HG02852 (cell line): ENCODE measurements around the gene SLC22A17.
A peak's percentile ranks its signal among the peaks of the same experiment; 100 is the strongest.

Experiments
- ATAC-seq: cut with Tn5 transposase; IDR thresholded peaks from one replicate; pipeline ENCODE4 v1.9.1; 2021; ENCODE audit warnings: mild to moderate bottlenecking, moderate library complexity; ENCODE audit not compliant: unreplicated experiment

Gene SLC22A17

GRCh38 chr14:23316300-23316699 is 36.4 kb downstream of the SLC22A17 start:
- no peak for ATAC-seq

- no peak for ATAC-seq
These were observed 42.1 kb downstream of the SLC22A17 start for GRCh38 chr14:23310546-23310945.

GRCh38 chr14:23308721-23309445 is 43.8 kb downstream of the SLC22A17 start:
- no peak for ATAC-seq

DNA sequence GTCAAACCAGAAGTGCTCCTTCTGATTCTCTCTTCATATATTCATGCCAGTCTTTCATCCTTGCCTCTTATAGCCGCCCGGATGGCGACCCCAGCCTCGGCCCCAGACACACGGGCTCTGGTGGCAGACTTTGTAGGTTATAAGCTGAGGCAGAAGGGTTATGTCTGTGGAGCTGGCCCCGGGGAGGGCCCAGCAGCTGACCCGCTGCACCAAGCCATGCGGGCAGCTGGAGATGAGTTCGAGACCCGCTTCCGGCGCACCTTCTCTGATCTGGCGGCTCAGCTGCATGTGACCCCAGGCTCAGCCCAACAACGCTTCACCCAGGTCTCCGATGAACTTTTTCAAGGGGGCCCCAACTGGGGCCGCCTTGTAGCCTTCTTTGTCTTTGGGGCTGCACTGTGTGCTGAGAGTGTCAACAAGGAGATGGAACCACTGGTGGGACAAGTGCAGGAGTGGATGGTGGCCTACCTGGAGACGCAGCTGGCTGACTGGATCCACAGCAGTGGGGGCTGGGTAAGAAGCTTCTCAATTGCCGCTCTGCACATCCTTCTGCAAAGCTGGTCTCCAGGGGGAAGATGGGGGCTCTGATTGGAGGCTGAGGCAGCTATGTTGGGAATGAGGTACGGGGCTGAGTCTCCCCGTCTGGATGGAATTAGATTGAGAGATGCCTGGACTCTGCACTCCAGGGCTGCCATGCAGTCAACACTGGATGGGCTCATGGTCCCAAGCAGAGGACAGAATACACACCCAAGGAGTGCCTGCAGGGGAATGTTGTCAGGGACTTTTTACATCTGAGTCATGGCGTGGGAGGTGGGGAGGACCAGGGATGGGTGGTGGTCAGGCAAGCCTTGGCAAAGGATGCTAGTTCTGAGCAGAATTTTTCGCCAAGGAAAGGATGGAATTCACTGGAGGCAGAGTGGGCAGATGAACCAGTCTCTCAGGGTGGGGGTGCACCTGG is 44.7 kb downstream of the SLC22A17 start:
- no peak for ATAC-seq

- ATAC-seq = no peak
These were observed 45.5 kb downstream of the SLC22A17 start for GRCh38 chr14:23307146-23307530.

DNA sequence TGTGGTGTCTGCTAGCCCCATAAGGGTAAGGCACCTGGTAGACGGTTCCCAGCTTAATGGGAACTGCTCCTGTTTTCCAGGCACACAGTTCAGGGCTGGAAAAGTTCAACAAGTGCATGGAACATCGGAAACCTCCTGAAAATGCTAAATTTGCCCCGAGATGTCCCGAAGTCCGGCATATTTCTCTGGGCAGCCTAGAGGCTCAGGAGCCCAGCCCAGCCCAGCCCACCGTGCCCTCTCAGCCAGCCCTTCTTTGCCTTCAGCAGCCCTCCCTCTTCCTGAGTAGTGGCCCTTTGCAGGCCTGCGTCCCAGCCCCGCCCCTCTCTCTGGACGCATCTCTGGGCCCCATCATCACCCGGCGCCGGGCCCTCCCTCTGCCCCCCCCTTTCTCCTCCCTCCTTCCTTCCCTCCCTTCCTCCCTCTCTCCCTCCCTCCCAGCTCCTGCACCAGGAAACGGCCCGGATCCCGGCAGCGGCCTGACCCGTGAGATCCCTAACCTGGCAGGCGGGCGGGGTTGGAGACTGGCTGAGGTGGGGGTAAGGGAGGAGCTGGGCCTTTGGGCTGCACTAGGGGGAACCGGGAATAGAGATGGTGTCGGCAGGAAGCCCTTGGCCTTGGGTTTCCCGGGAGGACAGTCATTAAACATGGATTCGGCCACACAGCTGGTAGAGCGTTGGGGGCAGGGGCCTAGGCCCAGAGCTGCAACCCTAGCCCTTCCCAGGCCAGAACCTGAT is 46.1 kb downstream of the SLC22A17 start, which contains the start of gene BCL2L2:
Gene BCL2L2, plus strand, starts transcription at position 422 of the 734 bp plus-strand sequence. CDS start 935 bp downstream, outside the sequence.
- ATAC-seq = no peak

DNA sequence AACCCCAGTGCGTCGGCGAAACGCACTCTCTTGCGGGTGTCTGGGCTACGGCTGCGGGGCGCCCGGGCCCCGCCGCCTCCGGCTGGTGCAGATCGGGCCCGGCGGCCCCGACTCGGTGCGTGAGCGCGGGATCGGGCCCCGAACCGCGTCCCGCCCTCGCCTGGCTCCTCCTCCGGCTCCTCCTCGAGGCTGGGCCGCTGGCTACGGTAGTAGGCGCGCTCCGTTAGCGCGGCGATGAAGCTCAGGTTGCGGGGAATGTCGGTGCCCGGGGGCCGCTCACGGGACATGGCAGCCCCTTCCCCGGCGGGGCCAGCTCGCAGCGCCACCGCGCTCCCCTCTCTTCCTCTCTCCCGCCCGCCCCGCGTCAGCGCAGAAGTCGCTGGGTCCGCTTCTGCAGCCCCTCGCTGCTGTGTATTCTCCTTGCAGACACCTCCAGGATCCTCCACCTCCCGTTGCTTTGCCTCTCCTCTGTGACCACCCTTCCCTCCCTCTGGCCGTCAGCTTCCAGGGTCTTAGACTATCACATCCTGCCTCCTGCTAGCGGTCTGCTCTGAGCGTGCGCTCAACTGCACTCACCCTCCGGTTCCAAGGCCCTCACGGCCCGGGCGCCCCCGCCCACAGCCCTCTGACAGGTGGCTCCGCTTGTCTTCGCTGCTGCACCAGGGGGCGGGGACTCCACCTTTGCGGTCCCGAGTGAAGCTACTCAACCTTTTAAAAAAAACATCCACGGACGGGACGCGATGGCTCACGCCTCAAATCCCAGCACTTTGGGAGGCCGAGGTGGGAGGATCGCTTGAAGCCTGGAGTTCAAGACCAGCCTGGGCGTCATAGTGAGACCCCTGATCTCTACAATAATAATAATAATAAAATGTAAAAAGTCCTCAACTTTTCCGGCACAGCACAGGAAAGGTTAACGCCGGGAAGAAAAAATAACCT is 50.1 kb downstream of the SLC22A17 start, which contains the start of gene PPP1R3E:
Gene PPP1R3E, minus strand, starts transcription at position 570 of the 936 bp plus-strand sequence. Its CDS starts 283 bp downstream, at position 287.
- peak; percentile 39 for ATAC-seq

DNA sequence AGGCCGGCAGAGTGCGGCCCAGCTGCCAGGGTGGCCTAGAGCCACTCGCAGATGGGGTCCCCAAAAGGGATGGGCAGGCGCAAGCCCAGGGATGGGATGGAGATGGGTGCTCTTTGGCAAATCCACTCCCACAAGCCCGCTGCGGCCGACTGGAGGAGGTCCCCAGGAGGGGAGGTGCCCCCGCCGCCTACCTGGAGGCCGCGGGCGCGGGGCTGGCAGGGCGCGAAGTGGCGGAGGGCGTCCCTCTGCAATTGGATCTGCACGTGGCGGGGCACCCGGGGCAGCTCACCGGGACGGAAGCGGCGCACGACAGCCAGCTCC is 50.8 kb downstream of the SLC22A17 start:
- ATAC-seq = no peak

- peak; percentile 78 for ATAC-seq
These were observed 51.3 kb downstream of the SLC22A17 start for GRCh38 chr14:23301288-23301968.

DNA sequence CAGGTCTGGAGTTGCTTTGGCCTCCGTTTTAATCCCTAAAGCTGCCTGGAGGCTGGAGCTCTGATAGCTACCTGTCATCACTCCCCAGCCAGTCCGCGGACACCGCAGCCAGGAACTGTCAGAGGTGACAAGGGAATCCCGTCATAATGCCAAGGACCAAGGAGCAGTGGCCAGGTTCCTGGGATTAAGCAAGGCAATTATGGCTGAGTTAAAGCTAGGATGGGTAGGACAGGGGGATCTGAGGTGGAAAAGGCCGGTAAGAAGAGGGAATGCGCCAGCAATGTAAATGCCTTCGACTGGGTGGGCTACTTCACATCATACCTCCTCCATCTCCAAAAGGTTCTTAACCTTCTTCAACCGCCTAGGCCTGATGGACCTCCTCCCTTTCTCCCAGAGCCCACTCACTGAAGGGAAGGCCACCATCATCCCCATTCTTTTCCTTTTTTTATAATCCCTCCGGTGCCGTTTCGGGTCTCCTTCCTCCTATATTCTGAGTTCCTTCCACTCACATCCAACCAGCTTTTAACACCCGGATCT is 51.9 kb downstream of the SLC22A17 start:
- ATAC-seq = no peak

GRCh38 chr14:23299986-23300686 is 52.6 kb downstream of the SLC22A17 start:
- ATAC-seq = no peak

DNA sequence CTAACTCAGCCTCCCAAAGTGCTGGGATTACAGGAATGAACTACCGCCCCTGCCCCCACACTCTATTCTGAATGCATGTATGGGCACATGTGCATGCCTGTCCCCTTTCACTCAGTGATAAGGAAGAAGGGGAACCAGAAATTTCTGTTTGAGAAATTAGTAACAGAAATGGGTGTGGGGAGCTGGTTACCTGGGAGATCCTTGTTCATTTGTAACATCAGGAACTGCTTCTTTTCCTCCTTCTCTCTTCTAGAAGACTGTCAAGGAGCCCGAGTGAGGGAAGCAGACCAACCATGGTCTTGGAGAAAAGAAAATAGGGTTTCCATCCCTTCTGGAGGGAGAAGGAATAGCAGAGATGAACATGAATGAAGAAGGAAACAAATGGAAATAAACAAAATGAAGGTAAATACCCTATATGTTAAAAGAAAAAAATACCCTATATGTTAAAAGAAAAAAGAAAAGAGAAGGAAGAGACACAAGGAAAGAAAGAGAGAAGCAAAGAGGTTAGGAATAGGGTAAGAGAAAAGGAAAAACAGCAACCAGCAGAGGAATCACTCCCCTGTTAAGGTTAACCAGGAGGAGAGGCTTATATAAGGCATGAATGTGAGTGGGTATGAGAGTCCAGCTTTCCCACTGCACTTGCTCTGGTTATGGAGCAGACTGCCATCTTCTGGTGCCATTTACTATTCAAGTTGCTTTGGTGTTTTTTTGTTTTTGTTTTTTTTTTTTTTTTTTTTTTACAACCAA is 53.3 kb downstream of the SLC22A17 start:
- ATAC-seq = no peak

- no peak for ATAC-seq
These were observed 54.9 kb downstream of the SLC22A17 start for GRCh38 chr14:23297611-23298277.

GRCh38 chr14:23297096-23297495 is 55.6 kb downstream of the SLC22A17 start:
- ATAC-seq = no peak
